ENCODE data around the gene GALNT2.

DNA sequence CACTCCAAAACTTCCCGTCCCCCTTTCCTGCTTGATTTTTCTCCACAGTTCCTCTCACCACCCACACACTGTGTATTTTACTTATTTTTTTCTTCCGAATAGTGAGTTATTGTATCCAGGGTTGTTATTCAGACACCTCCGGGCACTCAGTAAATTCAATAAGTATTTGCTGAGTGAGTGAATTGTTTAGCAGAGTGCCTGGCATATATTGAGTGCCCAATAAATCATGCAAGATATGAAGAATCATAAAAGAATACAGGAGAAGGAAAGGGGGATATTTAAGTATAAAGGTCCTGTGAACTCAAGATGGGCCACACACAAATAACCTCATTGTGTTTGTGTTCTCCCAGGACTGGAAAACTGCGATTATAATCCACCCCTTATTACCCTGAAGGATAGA lies 139.9 kb downstream of the GALNT2 start:
- no peak for TF ChIP-seq POLR2A (IDR thresholded peaks at IDR 0.05)
- TF ChIP-seq, protein P1, sequence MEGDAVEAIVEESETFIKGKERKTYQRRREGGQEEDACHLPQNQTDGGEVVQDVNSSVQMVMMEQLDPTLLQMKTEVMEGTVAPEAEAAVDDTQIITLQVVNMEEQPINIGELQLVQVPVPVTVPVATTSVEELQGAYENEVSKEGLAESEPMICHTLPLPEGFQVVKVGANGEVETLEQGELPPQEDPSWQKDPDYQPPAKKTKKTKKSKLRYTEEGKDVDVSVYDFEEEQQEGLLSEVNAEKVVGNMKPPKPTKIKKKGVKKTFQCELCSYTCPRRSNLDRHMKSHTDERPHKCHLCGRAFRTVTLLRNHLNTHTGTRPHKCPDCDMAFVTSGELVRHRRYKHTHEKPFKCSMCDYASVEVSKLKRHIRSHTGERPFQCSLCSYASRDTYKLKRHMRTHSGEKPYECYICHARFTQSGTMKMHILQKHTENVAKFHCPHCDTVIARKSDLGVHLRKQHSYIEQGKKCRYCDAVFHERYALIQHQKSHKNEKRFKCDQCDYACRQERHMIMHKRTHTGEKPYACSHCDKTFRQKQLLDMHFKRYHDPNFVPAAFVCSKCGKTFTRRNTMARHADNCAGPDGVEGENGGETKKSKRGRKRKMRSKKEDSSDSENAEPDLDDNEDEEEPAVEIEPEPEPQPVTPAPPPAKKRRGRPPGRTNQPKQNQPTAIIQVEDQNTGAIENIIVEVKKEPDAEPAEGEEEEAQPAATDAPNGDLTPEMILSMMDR (IDR thresholded peaks at IDR 0.05), result no peak
- TF ChIP-seq EP300 (IDR thresholded peaks at IDR 0.05), result no peak
